ENCODE data around the gene PDIA5.

Gene PDIA5

DNA sequence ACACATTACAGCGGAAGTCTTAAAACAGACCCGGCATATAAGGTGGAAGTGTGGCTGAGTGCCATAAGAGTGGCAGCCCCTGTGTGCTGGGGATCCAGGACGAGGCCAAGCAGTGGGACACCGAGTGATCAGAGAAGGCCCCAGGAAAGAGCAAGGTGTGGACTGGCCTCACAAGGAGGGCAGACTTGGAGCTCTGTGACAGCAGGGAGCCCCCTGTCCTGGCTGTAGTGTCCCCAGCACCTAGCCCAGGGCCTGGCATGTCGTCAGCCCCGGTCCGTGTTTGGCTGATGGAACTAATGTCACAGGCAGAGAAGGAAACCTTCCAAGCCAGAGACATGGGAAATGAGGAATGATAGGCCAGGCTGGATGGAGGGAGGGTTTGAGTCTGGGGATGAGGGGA lies 4.8 kb downstream of the PDIA5 start:
- DNase-seq (ENCODE audit: low read depth in 2 of 2): no peak

GRCh38 chr3:123072152-123072551 lies 5.3 kb downstream of the PDIA5 start:
- DNase-seq (ENCODE audit: low read depth in 2 of 2): no peak

GRCh38 chr3:123072564-123072963 lies 5.7 kb downstream of the PDIA5 start:
- DNase-seq (ENCODE audit: low read depth in 2 of 2): no peak

GRCh38 chr3:123075359-123075758 lies 8.5 kb downstream of the PDIA5 start:
- DNase-seq (ENCODE audit: low read depth in 2 of 2): no peak

- DNase-seq (ENCODE audit: low read depth in 2 of 2): no peak
Measured at GRCh38 chr3:123076112-123076495, 9.3 kb downstream of the PDIA5 start.

DNA sequence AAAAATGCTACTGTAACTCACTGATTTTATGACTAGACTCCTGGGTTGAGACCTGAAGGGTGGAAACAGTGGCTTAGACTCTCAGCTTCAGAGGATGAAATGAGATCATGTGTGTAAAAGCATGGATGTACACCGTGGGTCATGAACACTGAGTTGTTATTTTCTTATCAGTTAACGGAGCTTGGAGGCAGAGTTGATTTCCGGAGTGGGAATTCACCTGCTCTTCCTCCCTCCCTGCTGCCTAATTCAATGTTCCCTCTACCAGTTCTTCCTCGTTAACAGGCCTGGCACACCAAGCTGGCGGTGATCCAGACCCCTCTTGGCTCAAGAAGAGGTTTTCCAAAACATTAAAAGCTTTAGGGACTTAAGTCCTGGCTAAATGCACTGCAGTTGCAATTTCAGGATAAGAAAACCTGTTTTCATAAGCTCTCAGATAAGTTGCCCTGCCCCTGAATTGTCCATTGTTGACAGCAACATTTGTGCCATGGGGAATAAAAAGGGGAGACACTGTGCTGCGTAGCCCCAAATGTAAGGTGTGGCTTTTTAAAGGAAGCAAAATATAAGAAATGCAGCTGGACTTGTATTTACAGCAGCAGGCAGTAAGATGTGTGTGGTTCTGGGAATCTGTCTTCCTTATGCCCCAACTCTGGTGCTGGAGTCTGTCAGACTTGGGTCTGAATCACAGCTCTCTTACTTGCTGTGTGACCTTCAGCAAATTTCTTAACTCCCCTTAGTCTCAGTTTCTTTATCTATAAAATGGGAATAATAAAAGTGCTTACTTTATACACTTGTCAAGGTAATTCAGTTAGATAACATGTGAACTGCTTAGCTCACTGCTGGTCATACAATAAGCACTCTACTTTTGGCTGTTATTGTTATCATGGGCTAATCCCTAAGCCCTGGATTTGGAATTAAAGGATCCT lies 9.9 kb downstream of the PDIA5 start:
- DNase-seq (ENCODE audit: low read depth in 2 of 2): no peak

DNA sequence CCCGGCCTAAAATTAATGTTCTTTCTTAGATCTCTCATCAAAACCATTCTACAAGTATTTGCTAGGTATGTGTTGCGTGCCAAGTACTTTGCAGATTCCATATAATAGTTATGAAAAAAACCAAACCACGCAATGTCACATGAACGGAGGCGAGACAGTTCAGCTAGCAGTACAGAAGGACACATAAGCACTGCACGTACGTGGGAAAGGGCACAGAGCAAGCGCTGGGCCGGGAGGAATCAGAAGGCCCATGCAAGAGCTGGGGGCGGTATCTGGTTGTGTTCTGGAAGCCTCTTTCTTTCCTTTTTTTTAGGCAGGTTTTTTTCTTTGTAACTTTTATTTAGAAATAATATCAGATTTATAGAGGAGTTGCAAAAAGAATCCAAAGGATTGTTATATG lies 11.3 kb downstream of the PDIA5 start:
- DNase-seq (ENCODE audit: low read depth in 2 of 2): no peak

GRCh38 chr3:123080864-123081562 lies 14.2 kb downstream of the PDIA5 start:
- DNase-seq (ENCODE audit: low read depth in 2 of 2): no peak

DNA sequence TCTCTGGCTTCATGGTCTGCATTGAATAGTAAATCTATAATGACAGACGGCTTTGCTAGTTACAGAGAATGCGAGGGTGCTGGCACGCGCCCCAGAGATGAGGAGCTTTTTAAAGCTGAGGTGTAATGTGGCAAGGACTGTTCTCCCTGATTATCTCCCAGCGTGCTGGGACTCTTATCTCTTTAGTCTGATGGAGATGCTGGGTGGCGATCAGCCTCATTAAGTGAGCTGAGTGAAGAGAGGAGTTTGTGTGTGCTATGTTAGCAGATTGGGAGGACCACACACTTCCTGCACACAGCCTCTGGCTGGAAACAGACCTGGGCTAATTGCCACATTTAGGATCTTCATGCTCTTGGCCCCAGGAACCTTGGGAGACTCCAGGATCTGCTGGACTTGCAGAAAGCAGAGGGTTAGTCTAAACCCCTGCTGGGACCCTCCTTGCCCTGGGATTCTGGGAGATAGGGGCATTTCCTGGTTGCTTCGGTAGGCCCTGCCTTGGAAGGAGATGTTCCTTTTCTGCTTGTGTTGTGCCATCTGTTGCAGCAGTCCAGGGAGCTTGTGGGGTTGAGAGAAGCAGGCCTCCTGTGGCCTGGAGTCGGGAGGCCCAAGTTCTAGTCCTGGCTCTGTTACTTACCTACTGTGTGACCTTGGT lies 15.0 kb downstream of the PDIA5 start:
- no peak for DNase-seq (ENCODE audit: low read depth in 2 of 2)

DNA sequence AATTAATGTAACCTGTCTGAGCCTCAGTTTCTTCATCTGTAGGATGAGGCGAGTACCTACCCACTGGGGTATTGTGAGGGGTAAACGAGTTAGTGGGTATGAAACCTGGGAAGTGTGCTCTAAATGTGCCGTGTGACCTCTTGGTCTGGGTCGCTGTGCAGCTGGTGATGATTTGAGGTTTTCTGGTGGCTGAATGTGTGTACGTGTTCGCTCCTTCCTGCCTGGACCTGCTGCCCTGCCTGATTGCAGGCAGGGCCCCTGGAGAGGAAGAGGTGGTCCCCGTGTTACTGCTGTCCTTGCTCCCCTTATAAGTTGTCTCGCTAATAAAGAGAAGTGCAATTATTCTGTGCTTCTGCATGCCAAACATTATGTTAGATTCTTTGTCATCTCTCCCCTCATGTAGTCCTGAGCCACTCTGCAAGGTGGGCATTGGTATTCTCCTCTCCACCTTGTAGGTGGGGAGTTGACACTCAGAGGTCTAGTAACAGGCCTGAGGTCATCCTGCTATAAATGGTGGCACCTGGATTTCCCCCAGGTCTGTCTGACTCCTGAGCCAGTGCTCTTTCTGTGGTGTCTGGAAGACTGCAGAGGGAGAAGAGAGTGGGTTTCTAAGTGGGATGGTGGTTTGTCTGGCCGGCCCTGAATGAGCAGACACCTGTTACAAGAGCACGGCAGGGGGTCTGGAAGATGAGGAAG lies 15.7 kb downstream of the PDIA5 start:
- no peak for DNase-seq (ENCODE audit: low read depth in 2 of 2)

DNA sequence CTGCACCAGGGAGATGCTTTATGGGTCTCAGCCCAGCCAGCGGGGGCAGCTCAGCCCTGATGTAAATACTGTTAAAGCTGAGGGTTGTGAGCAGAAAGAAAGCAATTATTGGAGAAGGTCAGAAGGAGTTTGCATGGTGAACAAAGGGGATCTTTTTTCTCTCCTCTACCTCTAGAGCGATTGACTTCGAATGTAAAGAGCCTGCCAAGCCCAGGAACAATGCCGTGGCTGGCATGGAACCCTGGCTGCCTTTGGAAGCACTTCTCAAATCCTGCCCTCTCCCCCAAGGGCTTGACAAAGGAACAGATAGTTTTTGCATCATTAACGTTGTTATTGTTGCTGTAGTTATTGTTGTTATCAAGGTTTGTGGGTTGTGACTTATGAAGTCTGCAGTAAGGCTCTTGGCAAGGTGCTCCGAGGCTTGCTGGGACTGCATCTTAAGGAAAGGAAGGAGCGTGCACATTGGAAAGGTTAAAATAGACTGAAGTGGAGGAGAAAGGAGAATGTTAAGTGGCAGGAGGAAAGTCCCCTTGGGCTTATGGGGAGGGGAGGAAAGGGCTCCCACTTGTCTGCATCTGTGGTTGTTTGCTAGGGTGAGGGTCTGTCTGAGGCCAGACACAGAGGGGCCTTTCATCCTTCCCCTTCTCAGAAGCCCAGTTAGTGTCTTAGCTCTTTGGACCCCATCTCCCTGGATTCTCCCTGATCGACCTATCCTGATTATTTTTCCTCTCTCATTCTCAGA lies 16.7 kb downstream of the PDIA5 start:
- no peak for DNase-seq (ENCODE audit: low read depth in 2 of 2)

- no peak for DNase-seq (ENCODE audit: low read depth in 2 of 2)
Measured at GRCh38 chr3:123084192-123084591, 17.4 kb downstream of the PDIA5 start.

- DNase-seq (ENCODE audit: low read depth in 2 of 2): no peak
Measured at GRCh38 chr3:123084738-123085237, 18.0 kb downstream of the PDIA5 start.

DNA sequence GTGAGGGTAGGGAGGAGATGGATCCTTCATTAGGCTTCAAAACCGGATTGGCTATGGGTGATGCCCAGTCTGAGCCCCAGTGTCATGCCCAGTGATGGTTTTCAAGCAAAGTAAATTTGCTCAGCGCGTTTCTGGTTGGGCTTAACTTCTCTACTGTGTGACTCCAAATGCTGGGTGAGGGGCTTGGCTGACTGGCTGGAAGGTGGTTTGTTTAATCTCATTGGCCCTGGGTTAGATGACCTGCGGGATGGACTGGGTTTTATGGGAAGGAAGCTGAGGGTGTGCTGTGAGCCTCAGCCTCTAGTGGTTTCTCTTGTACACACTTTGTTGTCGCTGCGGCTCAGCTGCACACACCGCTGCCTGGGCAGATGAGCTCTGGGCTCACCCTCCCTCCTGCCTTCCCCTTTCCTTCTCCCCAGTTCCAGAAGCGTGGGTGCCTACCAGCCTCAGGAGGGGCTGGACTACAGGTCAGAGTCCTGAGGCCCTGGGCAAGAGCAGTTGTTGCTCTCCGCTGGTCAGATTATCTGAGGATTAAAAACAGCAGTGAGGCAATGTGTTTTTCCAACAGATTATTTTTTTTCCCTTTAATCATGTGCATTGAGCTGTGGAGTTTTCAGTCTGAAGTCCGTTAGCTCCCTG lies 18.6 kb downstream of the PDIA5 start:
- DNase-seq (ENCODE audit: low read depth in 2 of 2): no peak

GRCh38 chr3:123085932-123086627 lies 19.3 kb downstream of the PDIA5 start:
- no peak for DNase-seq (ENCODE audit: low read depth in 2 of 2)

DNA sequence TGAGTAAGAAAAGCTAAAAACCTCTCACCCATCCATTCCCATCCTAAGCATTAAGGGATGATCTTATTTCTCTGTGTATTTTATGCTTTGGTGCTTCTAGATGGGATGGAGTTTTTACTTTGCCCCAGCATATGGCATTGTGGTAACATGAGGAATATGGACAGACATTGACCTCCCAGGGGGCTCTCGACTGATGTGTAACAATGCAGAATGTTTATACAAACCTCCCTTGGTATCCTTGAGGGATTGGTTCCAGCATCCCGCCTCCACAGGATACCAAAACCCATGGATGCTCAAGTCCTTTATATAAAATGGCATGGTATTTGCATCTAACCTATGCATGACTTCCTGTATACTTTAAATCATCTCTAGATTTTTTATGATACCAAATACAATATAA lies 21.6 kb downstream of the PDIA5 start:
- no peak for DNase-seq (ENCODE audit: low read depth in 2 of 2)

GRCh38 chr3:123089611-123090331 lies 22.9 kb downstream of the PDIA5 start:
- DNase-seq (ENCODE audit: low read depth in 2 of 2): no peak

GRCh38 chr3:123090728-123091531 lies 24.1 kb downstream of the PDIA5 start:
- DNase-seq (ENCODE audit: low read depth in 2 of 2): no peak

Data from stimulated activated CD8-positive, alpha-beta memory T cell treated with anti-CD3 and anti-CD28 coated beads, Interleukin-15, amount 100 ng/mL, for 4 hours (primary cell).